GM21423 (cell line): Measurements from ENCODE around the gene AOPEP.

Experiments
- ATAC-seq: cut with Tn5 transposase; IDR thresholded peaks from one replicate; pipeline ENCODE4 v1.9.1; 2021; ENCODE audit warnings: mild to moderate bottlenecking, moderate library complexity; ENCODE audit not compliant: unreplicated experiment

The AOPEP gene

GRCh38 chr9:95053611-95054570, 327.4 kb downstream of the AOPEP start:
- ATAC-seq = no peak

GRCh38 chr9:95055334-95055850, 328.9 kb downstream of the AOPEP start:
- ATAC-seq = no peak

GRCh38 chr9:95055851-95056551, 329.5 kb downstream of the AOPEP start:
- ATAC-seq = no peak

GRCh38 chr9:95057101-95057500, 330.6 kb downstream of the AOPEP start:
- no peak for ATAC-seq

- ATAC-seq = no peak
These were observed 331.8 kb downstream of the AOPEP start for GRCh38 chr9:95058121-95058785.

- no peak for ATAC-seq
These were observed 332.4 kb downstream of the AOPEP start for GRCh38 chr9:95058795-95059386.

GRCh38 chr9:95060234-95060633, 333.7 kb downstream of the AOPEP start:
- ATAC-seq = no peak

- ATAC-seq = no peak
These were observed 334.4 kb downstream of the AOPEP start for GRCh38 chr9:95060916-95061315.

GRCh38 chr9:95061916-95062595, 335.6 kb downstream of the AOPEP start:
- ATAC-seq = no peak

- ATAC-seq = no peak
These were observed 336.1 kb downstream of the AOPEP start for GRCh38 chr9:95062596-95063065.

- ATAC-seq = no peak
These were observed 336.8 kb downstream of the AOPEP start for GRCh38 chr9:95063300-95063699.

GRCh38 chr9:95065224-95065623, 338.7 kb downstream of the AOPEP start:
- no peak for ATAC-seq

- ATAC-seq = no peak
These were observed 340.6 kb downstream of the AOPEP start for GRCh38 chr9:95067057-95067456.

- no peak for ATAC-seq
These were observed 341.4 kb downstream of the AOPEP start for GRCh38 chr9:95067897-95068296.

- no peak for ATAC-seq
These were observed 344.1 kb downstream of the AOPEP start for GRCh38 chr9:95070549-95071021.

- no peak for ATAC-seq
These were observed 345.0 kb downstream of the AOPEP start for GRCh38 chr9:95071450-95071849.

- no peak for ATAC-seq
These were observed 345.4 kb downstream of the AOPEP start for GRCh38 chr9:95071925-95072324.

- ATAC-seq = no peak
These were observed 346.6 kb downstream of the AOPEP start for GRCh38 chr9:95073042-95073607.

GRCh38 chr9:95073918-95074317, 347.4 kb downstream of the AOPEP start:
- no peak for ATAC-seq

- no peak for ATAC-seq
These were observed 348.1 kb downstream of the AOPEP start for GRCh38 chr9:95074632-95075031.
